Immature natural killer cell (primary cell): ENCODE measurements around the gene RCC1. TPM values are rescaled to one million over a fixed set of nuclear protein-coding genes. Genes with fewer than 3 reads are reported as not detected.
"Not testable (repeated sequence)": the region's sequence is repeated elsewhere in the genome, so short reads cannot be mapped to it uniquely, and the experiment has no call there.

Experiments used
- DNase-seq, 3 donors: peaks; one replicate each; pipeline ENCODE4 v3.0.0; 2022; ENCODE audit warnings: mixed read lengths in 1 of 3
- H3K27ac Mint-ChIP-seq, 6 donors: one replicate each; pipeline ENCODE4 v1.8.0; 2020; ENCODE audit warnings: mixed read lengths in 6 of 6, mild to moderate bottlenecking in 5 of 6, inconsistent platforms in 4 of 6, moderate library complexity in 3 of 6
- H3K27me3 Mint-ChIP-seq, 3 donors: one replicate each; pipeline ENCODE4 v1.8.0; 2020 to 2021; ENCODE audit warnings: low read depth in 3 of 3, mild to moderate bottlenecking in 3 of 3, mixed read lengths in 3 of 3, moderate library complexity in 3 of 3, inconsistent platforms in 1 of 3
- H3K36me3 Mint-ChIP-seq, 3 donors: one replicate each; pipeline ENCODE4 v1.8.0; 2020; ENCODE audit warnings: mixed read lengths in 3 of 3, inconsistent platforms in 2 of 3, mild to moderate bottlenecking in 2 of 3
- H3K4me1 Mint-ChIP-seq, 2 donors: one replicate each; pipeline ENCODE4 v1.8.0; 2020; ENCODE audit warnings: inconsistent platforms in 2 of 2, mild to moderate bottlenecking in 2 of 2, mixed read lengths in 2 of 2, moderate library complexity in 1 of 2
- H3K4me3 Mint-ChIP-seq, 5 donors: one replicate each; pipeline ENCODE4 v1.8.0; 2020; ENCODE audit warnings: mild to moderate bottlenecking in 5 of 5, mixed read lengths in 5 of 5, inconsistent platforms in 3 of 5, moderate library complexity in 3 of 5
- H3K9me3 Mint-ChIP-seq, 6 donors: one replicate each; pipeline ENCODE4 v1.8.0; 2020; ENCODE audit warnings: mild to moderate bottlenecking in 6 of 6, mixed read lengths in 6 of 6, inconsistent platforms in 4 of 6, moderate library complexity in 3 of 6
- polyA plus RNA-seq, 3 donors: library from polyadenylated mRNA; unstranded; fragments of 300-500 nt; fragmentation: Illumina TruSeq; gene quantifications; one replicate each; pipeline ENCODE4 v1.2.3, GENCODE V29; 2021

Gene RCC1
- polyA plus RNA-seq, 3 donors from 2014 or later = 11.4 to 16.0 (median 12.4) TPM

- Mint-ChIP-seq H3K27ac (peak overlapping the region in 1 of 6 donors; percentile 49), H3K4me3 (no peak overlapping the region), H3K27me3 (peaks cover 3 to 17% (median 15%) of the 10 kb centered on the region in 3 donors), H3K36me3 (peaks cover 0 to 10% (median 4%) of the 10 kb centered on the region in 3 donors), H3K4me1 (peaks cover 15 to 20% of the 10 kb centered on the region in 2 donors), H3K9me3 (no peaks in the 10 kb centered on the region)
- DNase-seq = no peak
Measured at GRCh38 chr1:28501925-28502324, 3.9 kb upstream of the RCC1 start.

DNA sequence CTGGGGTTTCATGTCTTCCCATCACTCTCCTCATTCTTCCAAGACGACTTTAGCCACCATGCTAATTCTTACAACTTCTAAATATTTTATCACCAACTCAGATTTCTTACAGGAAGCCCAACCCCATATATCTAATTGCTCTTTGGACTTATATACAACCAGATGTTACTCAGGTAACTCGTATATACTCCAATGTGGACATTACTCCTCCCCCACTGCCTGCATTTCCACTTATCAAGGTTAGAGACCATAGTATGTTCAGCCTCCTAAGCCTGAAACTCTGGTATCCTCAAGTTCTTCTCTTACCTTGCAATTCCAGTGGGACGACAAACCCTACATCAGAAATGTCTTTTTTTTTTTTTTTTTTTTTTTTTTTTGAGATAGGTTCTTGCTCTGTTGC lies 2.7 kb upstream of the RCC1 start:
- peaks cover 27 to 31% of the 10 kb centered on the region in 2 donors for H3K4me1 Mint-ChIP-seq
- peak overlapping the region in 1 of 6 donors; percentile 7 for H3K27ac Mint-ChIP-seq
- no peaks in the 10 kb centered on the region for H3K9me3 Mint-ChIP-seq
- H3K27me3 Mint-ChIP-seq = peaks cover 3 to 22% (median 15%) of the 10 kb centered on the region in 3 donors
- no peak overlapping the region for H3K4me3 Mint-ChIP-seq
- DNase-seq = no peak
- H3K36me3 Mint-ChIP-seq = peaks cover 0 to 9% (median 5%) of the 10 kb centered on the region in 3 donors

DNA sequence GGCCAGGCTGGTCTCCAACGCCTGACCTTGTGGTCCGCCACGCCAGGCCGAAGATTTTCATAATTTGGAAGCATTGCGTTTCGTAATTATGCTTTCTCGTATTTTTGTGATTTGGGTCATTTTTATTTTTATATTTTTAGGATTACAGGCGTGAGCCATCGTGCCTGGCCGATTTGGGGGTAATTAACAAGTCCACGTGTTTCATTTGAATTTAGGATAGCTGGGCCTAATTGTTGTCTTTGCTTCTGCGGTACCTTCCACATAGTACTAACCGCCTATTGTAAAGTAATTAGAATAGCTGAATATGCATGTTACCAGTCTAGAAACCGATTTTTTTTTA lies 1.0 kb downstream of the RCC1 start:
- H3K4me1 Mint-ChIP-seq = peaks cover 57 to 64% of the 10 kb centered on the region in 2 donors
- DNase-seq = no peak
- peaks cover 4 to 27% (median 15%) of the 10 kb centered on the region in 3 donors for H3K27me3 Mint-ChIP-seq
- no peaks in the 10 kb centered on the region for H3K9me3 Mint-ChIP-seq
- peak overlapping the region; percentile 96 to 100 (median 97) for H3K4me3 Mint-ChIP-seq
- H3K36me3 Mint-ChIP-seq = peaks cover 4 to 30% (median 24%) of the 10 kb centered on the region in 3 donors
- peak overlapping the region; percentile 93 to 98 (median 96) for H3K27ac Mint-ChIP-seq

GRCh38 chr1:28507247-28507645 lies 1.4 kb downstream of the RCC1 start:
- peak overlapping the region; percentile 96 to 100 (median 97) for H3K4me3 Mint-ChIP-seq
- no peak for DNase-seq
- peaks cover 59 to 67% of the 10 kb centered on the region in 2 donors for H3K4me1 Mint-ChIP-seq
- H3K27ac Mint-ChIP-seq = peak overlapping the region; percentile 93 to 98 (median 96)
- H3K9me3 Mint-ChIP-seq = no peaks in the 10 kb centered on the region
- peaks cover 4 to 31% (median 15%) of the 10 kb centered on the region in 3 donors for H3K27me3 Mint-ChIP-seq
- peaks cover 6 to 32% (median 27%) of the 10 kb centered on the region in 3 donors for H3K36me3 Mint-ChIP-seq

- peaks cover 12 to 38% (median 32%) of the 10 kb centered on the region in 3 donors for H3K36me3 Mint-ChIP-seq
- H3K27ac Mint-ChIP-seq = peak overlapping the region; percentile 75 to 98 (median 94)
- H3K9me3 Mint-ChIP-seq = no peaks in the 10 kb centered on the region
- H3K4me1 Mint-ChIP-seq = peaks cover 65 to 73% of the 10 kb centered on the region in 2 donors
- no peak for DNase-seq
- H3K4me3 Mint-ChIP-seq = peak overlapping the region; percentile 96 to 100 (median 97)
- peaks cover 4 to 31% (median 15%) of the 10 kb centered on the region in 3 donors for H3K27me3 Mint-ChIP-seq
Measured at GRCh38 chr1:28507646-28508434, 2.0 kb downstream of the RCC1 start.

- peak overlapping the region; percentile 96 to 100 (median 97) for H3K4me3 Mint-ChIP-seq
- H3K36me3 Mint-ChIP-seq = peaks cover 12 to 38% (median 32%) of the 10 kb centered on the region in 3 donors
- peaks cover 66 to 74% of the 10 kb centered on the region in 2 donors for H3K4me1 Mint-ChIP-seq
- DNase-seq = no peak
- H3K27me3 Mint-ChIP-seq = peaks cover 4 to 31% (median 15%) of the 10 kb centered on the region in 3 donors
- no peaks in the 10 kb centered on the region for H3K9me3 Mint-ChIP-seq
- peak overlapping the region; percentile 75 to 97 (median 93) for H3K27ac Mint-ChIP-seq
Measured at GRCh38 chr1:28508435-28508754, 2.6 kb downstream of the RCC1 start.

DNA sequence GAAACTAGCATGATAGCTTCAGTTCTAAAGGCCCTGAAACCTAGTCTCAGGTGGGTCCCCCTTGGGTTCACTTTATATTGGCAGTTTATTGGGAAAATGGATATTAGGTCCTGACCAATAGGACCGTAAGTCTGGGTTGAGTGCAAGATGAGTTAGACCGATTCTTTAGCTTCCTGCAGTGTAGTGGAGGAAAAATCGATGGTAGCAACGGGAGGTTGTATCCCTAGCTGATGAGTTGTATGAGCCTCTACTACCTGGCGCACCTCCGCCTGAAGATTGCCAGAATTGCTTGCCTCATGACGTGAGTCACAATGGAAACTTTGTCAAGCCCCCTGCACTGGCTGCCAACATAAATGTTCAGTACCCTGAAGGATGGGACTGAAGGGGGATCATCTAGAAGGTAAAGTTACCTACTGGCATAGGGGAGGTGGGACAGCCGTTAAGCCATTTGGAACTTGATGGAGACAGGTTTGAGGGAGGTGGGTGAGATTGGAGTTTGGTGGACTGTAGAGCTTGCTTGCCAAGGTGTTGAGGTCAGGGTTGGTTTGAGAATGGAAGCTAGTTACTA lies 3.9 kb downstream of the RCC1 start:
- peaks cover 12 to 38% (median 35%) of the 10 kb centered on the region in 3 donors for H3K36me3 Mint-ChIP-seq
- H3K4me1 Mint-ChIP-seq = peaks cover 67 to 74% of the 10 kb centered on the region in 2 donors
- H3K27ac Mint-ChIP-seq = peak overlapping the region; percentile 35 to 93 (median 76)
- no peak for DNase-seq
- no peaks in the 10 kb centered on the region for H3K9me3 Mint-ChIP-seq
- peak overlapping the region; percentile 15 to 100 (median 52) for H3K4me3 Mint-ChIP-seq
- peaks cover 4 to 31% (median 15%) of the 10 kb centered on the region in 3 donors for H3K27me3 Mint-ChIP-seq

- H3K27ac Mint-ChIP-seq = peak overlapping the region; percentile 35 to 93 (median 78)
- H3K27me3 Mint-ChIP-seq = peaks cover 4 to 29% (median 15%) of the 10 kb centered on the region in 3 donors
- H3K36me3 Mint-ChIP-seq = peaks cover 12 to 38% (median 36%) of the 10 kb centered on the region in 3 donors
- no peaks in the 10 kb centered on the region for H3K9me3 Mint-ChIP-seq
- H3K4me3 Mint-ChIP-seq = peak overlapping the region in 4 of 5 donors; percentile 15 to 100 (median 38)
- H3K4me1 Mint-ChIP-seq = peaks cover 65 to 68% of the 10 kb centered on the region in 2 donors
- DNase-seq = no peak
Measured at GRCh38 chr1:28510273-28510969, 4.6 kb downstream of the RCC1 start.

- Mint-ChIP-seq H3K4me3 (peak overlapping the region in 2 of 5 donors; percentile 44 to 100), H3K36me3 (peaks cover 12 to 36% (median 32%) of the 10 kb centered on the region in 3 donors), H3K27me3 (peaks cover 1 to 23% (median 10%) of the 10 kb centered on the region in 3 donors), H3K27ac (peak overlapping the region; percentile 11 to 93 (median 77)), H3K9me3 (no peaks in the 10 kb centered on the region), H3K4me1 (peaks cover 60 to 62% of the 10 kb centered on the region in 2 donors)
- DNase-seq = no peak
Measured at GRCh38 chr1:28510970-28511440, 5.2 kb downstream of the RCC1 start.

DNA sequence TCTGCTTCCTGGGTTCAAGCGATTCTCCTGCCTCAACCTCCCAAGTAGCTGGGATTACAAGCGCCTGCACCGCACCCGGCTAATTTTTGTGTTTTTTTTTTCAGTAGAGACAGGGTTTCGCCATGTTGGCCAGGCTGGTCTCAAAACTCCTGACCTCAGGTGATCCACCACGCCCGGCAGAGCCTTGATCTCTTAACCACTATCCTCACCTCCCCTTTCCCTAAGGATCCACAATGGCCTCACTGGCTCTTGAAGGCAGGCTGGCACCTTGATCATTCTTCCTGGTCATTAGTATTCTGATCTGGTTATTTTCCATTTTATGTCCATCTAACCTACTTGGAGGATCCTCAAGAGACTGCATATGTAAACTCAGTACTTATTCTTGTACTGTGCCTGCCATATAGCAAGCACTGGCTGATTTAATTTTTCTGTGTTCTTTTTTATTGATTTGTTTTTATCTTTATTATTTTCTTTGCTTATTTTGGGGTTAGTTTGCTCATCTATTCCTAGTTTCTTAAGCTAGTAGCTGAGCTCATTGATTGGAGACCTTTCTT lies 6.3 kb downstream of the RCC1 start:
- Mint-ChIP-seq H3K4me3 (peak overlapping the region; percentile 14 to 74 (median 40)), H3K4me1 (peaks cover 52 to 58% of the 10 kb centered on the region in 2 donors), H3K27ac (peak overlapping the region; percentile 13 to 89 (median 77)), H3K9me3 (no peaks in the 10 kb centered on the region), H3K27me3 (peaks cover 0 to 13% (median 1%) of the 10 kb centered on the region in 3 donors), H3K36me3 (peaks cover 12 to 36% (median 32%) of the 10 kb centered on the region in 3 donors)
- no peak for DNase-seq

GRCh38 chr1:28514445-28514933 lies 8.6 kb downstream of the RCC1 start:
- not testable (repeated sequence) for H3K9me3 Mint-ChIP-seq, H3K4me3 Mint-ChIP-seq, DNase-seq
- Mint-ChIP-seq H3K36me3 (peaks cover 10 to 27% (median 21%) of the 10 kb centered on the region in 3 donors), H3K27me3 (peaks cover 1 to 15% (median 5%) of the 10 kb centered on the region in 3 donors), H3K4me1 (peaks cover 45 to 51% of the 10 kb centered on the region in 2 donors), H3K27ac (peak overlapping the region in 1 of 6 donors; percentile 48)

DNA sequence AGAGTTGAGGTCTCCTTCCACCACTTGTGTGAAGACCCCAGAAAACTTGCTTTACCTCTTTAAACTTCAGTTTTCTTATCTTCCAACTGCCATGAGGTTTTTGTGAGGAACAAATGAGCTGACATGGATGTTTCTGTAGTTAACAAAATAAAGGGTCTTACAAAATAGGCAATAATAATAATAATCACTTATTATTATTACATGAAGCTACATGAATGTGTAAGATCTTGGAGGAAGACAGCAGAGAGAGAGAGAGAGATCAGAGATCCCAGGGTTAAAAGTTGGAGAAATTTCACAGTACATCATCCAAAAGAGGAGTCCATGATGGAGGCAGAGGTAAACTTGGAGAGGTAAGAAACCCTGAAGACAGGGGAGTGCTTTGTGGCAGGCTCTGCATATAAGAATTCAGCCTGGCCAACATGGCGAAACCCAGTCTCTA lies 10.7 kb downstream of the RCC1 start:
- H3K4me1 Mint-ChIP-seq = peaks cover 29 to 33% of the 10 kb centered on the region in 2 donors
- H3K36me3 Mint-ChIP-seq = peaks cover 8 to 13% (median 8%) of the 10 kb centered on the region in 3 donors
- H3K27me3 Mint-ChIP-seq = peaks cover 2 to 10% (median 5%) of the 10 kb centered on the region in 3 donors
- H3K9me3 Mint-ChIP-seq = no peaks in the 10 kb centered on the region
- peak overlapping the region in 3 of 5 donors; percentile 4 to 37 (median 31) for H3K4me3 Mint-ChIP-seq
- DNase-seq = no peak
- H3K27ac Mint-ChIP-seq = peak overlapping the region in 3 of 6 donors; percentile 21 to 69 (median 39)

GRCh38 chr1:28517649-28517999 lies 11.8 kb downstream of the RCC1 start:
- H3K27me3 Mint-ChIP-seq = peaks cover 2 to 6% (median 5%) of the 10 kb centered on the region in 3 donors
- peak overlapping the region; percentile 8 to 89 (median 76) for H3K27ac Mint-ChIP-seq
- DNase-seq = no peak
- no peaks in the 10 kb centered on the region for H3K9me3 Mint-ChIP-seq
- peak overlapping the region; percentile 62 to 91 (median 87) for H3K4me3 Mint-ChIP-seq
- peaks cover 23 to 31% of the 10 kb centered on the region in 2 donors for H3K4me1 Mint-ChIP-seq
- peaks cover 2 to 6% (median 2%) of the 10 kb centered on the region in 3 donors for H3K36me3 Mint-ChIP-seq
